ENCODE results near the gene BYSL. TPM values are rescaled to one million over a fixed set of nuclear protein-coding genes. Genes with fewer than 3 reads are reported as not detected.

The BYSL gene
- total RNA-seq, 4 donors from 2014 or later = 4.1 to 12.2 (median 7.7) TPM

DNA sequence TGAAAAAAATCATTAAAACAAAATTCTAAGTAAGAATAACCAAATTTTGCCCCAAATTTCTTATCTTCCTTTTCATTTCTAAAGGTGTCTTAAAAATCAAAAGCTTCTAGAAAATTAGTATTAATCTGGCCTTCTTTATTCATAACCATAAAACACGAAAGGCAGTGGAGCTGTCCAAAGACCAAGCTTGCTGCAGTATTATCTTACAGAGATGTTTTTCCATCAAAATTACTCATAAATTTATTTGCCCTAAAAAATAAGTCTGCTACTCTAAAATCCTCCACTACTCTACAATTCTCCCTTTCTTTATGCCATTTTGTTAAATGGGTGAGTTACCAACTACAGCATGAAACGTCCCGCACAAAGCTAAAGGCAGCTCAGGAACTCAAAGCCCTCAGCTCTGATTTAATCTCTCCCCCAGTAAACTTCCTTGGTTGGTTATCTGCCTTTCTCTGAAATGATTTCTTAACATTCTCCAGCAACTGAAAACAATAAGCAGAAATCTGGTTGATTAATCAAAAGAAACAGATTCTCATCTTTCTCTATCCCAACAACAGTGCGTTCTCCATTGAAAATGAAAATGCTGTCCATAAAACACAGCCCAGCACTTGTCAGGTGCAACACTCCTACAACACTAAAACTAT, 28.3 kb upstream of the BYSL start:
- TF ChIP-seq POLR2A (IDR thresholded peaks at IDR 0.05) = no peak
- TF ChIP-seq, protein P1, sequence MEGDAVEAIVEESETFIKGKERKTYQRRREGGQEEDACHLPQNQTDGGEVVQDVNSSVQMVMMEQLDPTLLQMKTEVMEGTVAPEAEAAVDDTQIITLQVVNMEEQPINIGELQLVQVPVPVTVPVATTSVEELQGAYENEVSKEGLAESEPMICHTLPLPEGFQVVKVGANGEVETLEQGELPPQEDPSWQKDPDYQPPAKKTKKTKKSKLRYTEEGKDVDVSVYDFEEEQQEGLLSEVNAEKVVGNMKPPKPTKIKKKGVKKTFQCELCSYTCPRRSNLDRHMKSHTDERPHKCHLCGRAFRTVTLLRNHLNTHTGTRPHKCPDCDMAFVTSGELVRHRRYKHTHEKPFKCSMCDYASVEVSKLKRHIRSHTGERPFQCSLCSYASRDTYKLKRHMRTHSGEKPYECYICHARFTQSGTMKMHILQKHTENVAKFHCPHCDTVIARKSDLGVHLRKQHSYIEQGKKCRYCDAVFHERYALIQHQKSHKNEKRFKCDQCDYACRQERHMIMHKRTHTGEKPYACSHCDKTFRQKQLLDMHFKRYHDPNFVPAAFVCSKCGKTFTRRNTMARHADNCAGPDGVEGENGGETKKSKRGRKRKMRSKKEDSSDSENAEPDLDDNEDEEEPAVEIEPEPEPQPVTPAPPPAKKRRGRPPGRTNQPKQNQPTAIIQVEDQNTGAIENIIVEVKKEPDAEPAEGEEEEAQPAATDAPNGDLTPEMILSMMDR (IDR thresholded peaks at IDR 0.05) = no peak
- no peak for DNase-seq (ENCODE audit: low spot score in 2 of 2)
- WGBS, 2 donors = 80 to 81% methylated on average over 4 of the region's 4 CpGs
- intact Hi-C loops (cut with DNase I; ENCODE audit: low total_unique reads) = no loop called here
- H3K4me3 ChIP-seq (ENCODE audit: low read depth, poor library complexity, severe bottlenecking) = no peak overlapping the region

- peak overlapping the region; percentile 63 for H3K4me3 ChIP-seq (ENCODE audit: low read depth, poor library complexity, severe bottlenecking)
- DNase-seq (ENCODE audit: low spot score in 2 of 2) = no peak
- TF ChIP-seq, protein P1 (IDR thresholded peaks at IDR 0.05) = no peak
- no peak for TF ChIP-seq POLR2A (IDR thresholded peaks at IDR 0.05)
- whole genome bisulfite sequencing, 2 donors = 3% methylated on average over 55 to 56 of the region's 56 CpGs
- intact Hi-C loops (cut with DNase I; ENCODE audit: low total_unique reads) = no loop called here
Observed at GRCh38 chr6:41894366-41895299, 26.7 kb upstream of the BYSL start.

DNA sequence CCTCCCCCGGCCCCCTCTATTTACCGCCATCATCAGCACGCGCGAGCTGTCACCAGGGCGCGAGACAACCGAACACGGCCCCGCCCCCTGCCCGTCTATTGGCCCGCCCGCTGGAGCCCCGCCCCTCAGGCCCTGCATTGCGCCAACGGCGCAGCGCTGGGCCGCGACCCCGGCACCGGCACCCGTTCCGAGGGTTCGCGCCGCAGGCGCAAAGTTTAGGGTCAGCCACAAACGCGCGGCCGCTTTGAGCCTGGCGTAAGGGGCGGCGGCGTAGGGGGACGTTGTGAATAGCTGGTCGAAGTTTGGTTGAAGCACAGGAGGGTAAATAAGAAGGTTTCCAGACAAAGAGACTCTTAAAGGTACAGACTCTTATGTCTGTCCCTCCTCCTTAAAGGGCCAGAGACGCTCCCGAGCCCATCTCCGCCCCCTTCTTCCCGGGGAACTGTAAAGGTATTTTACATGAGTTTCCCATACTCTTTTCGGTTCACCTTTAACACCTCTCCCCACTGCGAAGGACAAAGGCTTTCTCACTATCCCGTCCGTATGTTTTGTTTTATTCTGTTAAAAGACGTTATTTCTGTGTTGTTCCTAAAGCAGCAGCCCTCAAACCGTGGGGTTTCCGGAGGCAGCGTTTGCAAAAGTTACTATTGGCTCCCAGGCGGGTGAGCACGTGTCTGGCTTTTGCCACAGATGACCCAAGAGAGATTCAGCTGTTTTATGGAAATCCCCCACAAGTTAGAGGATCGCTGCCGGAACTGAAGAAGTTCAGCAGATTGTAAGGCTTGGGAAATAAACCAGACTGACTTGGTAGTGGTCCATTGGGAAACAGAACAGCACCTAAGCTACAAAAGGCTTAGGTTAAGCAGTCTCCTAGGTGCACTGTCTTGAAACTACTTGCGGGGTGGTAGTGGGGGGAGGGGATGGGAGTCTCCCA, 25.7 kb upstream of the BYSL start, which contains the start of gene USP49:
Gene USP49, minus strand, starts transcription at position 76 of the 934 bp plus-strand sequence. CDS start 88,392 bp downstream, outside the sequence.
- peak; percentile 82 to 98 for DNase-seq (ENCODE audit: low spot score in 2 of 2)
- TF ChIP-seq, protein P1 (IDR thresholded peaks at IDR 0.05) = no peak
- TF ChIP-seq POLR2A (IDR thresholded peaks at IDR 0.05) = no peak
- peak within 1 kb of the TSS; percentile 63 for H3K4me3 ChIP-seq (ENCODE audit: low read depth, poor library complexity, severe bottlenecking)
- intact Hi-C loops (cut with DNase I; ENCODE audit: low total_unique reads) = no loop called here
- 1 to 2% methylated on average over 48 to 50 of the region's 55 CpGs for WGBS, 2 donors

- 60 to 77% methylated on average over 3 of the region's 3 CpGs for WGBS, 2 donors
- H3K4me3 ChIP-seq (ENCODE audit: low read depth, poor library complexity, severe bottlenecking) = no peak overlapping the region
- TF ChIP-seq POLR2A (IDR thresholded peaks at IDR 0.05) = no peak
- TF ChIP-seq, protein P1 (IDR thresholded peaks at IDR 0.05) = no peak
- no peak for DNase-seq (ENCODE audit: low spot score in 2 of 2)
- intact Hi-C loops (cut with DNase I; ENCODE audit: low total_unique reads) = no loop called here
Observed at GRCh38 chr6:41896281-41896680, 25.0 kb upstream of the BYSL start.

- H3K4me3 ChIP-seq (ENCODE audit: low read depth, poor library complexity, severe bottlenecking) = no peak overlapping the region
- TF ChIP-seq, protein P1 (IDR thresholded peaks at IDR 0.05) = no peak
- TF ChIP-seq POLR2A (IDR thresholded peaks at IDR 0.05) = no peak
- DNase-seq (ENCODE audit: low spot score in 2 of 2) = no peak
- intact Hi-C loops (cut with DNase I; ENCODE audit: low total_unique reads) = no loop called here
- 74 to 78% methylated on average over 1 of the region's 1 CpG for WGBS, 2 donors
Observed at GRCh38 chr6:41900861-41901260, 20.4 kb upstream of the BYSL start.
